GM12892 (cell line): Measurements from ENCODE around the gene HRAS.

Experiments used
- DNase-seq: peaks from one replicate; pipeline ENCODE4 v3.0.0; 2011; ENCODE audit not compliant: insufficient read length
- FAIRE-seq: peaks from 2 replicates; lab custom pipeline; 2011; peaks lifted over from hg19 to GRCh38; lab: Jason Lieb, UNC
- POLR2A ChIP-seq: IDR thresholded peaks from 2 replicates; pipeline ENCODE4 v1.6.1; 2011; ENCODE audit warnings: low read depth, low read length, control low read depth
- POLR2AphosphoS5 ChIP-seq: IDR thresholded peaks from 2 replicates; pipeline ENCODE4 v1.6.1; 2011; ENCODE audit warnings: low read depth, low read length, control low read depth
- TAF1 ChIP-seq: IDR thresholded peaks from 2 replicates; pipeline ENCODE4 v1.6.1; 2011; ENCODE audit warnings: low read depth, mild to moderate bottlenecking, control low read depth, low read length, borderline replicate concordance

Gene HRAS

GRCh38 chr11:555780-556661 is 20.6 kb upstream of the HRAS start:
- no peak for TF ChIP-seq POLR2AphosphoS5
- no peak for TF ChIP-seq TAF1
- TF ChIP-seq POLR2A = no peak
- FAIRE-seq = peak; percentile 66
- no peak for DNase-seq

GRCh38 chr11:555227-555779 is 19.9 kb upstream of the HRAS start:
- TF ChIP-seq POLR2AphosphoS5 (no peak), TAF1 (no peak), POLR2A (no peak)
- FAIRE-seq (no peak), DNase-seq (no peak)

GRCh38 chr11:554428-555226 is 19.3 kb upstream of the HRAS start:
- TF ChIP-seq POLR2A = no peak
- TF ChIP-seq POLR2AphosphoS5 = no peak
- TF ChIP-seq TAF1 = no peak
- DNase-seq (peak; percentile 89), FAIRE-seq (peak; percentile 97)

- FAIRE-seq (no peak), DNase-seq (no peak)
- no peak for TF ChIP-seq POLR2A
- no peak for TF ChIP-seq TAF1
- TF ChIP-seq POLR2AphosphoS5 = no peak
Measured at GRCh38 chr11:553988-554340, 18.6 kb upstream of the HRAS start.

- no peak for DNase-seq
- no peak for FAIRE-seq
- TF ChIP-seq POLR2AphosphoS5 (no peak), TAF1 (no peak), POLR2A (no peak)
Measured at GRCh38 chr11:553083-553987, 18.0 kb upstream of the HRAS start.

- TF ChIP-seq POLR2A (no peak), TAF1 (no peak), POLR2AphosphoS5 (no peak)
- FAIRE-seq = no peak
- no peak for DNase-seq
Measured at GRCh38 chr11:551596-551995, 16.2 kb upstream of the HRAS start.

GRCh38 chr11:551131-551530 is 15.8 kb upstream of the HRAS start:
- no peak for DNase-seq
- TF ChIP-seq POLR2A (no peak), TAF1 (no peak)
- no peak for FAIRE-seq

GRCh38 chr11:550746-551085 is 15.3 kb upstream of the HRAS start:
- TF ChIP-seq TAF1 (no peak), POLR2A (no peak), POLR2AphosphoS5 (no peak)
- DNase-seq (no peak), FAIRE-seq (no peak)

- FAIRE-seq = no peak
- no peak for DNase-seq
- TF ChIP-seq POLR2A = no peak
- TF ChIP-seq TAF1 = no peak
- no peak for TF ChIP-seq POLR2AphosphoS5
Measured at GRCh38 chr11:550021-550745, 14.8 kb upstream of the HRAS start.
